Measurements from ENCODE around the gene MLPH. TPM values are rescaled to one million over a fixed set of nuclear protein-coding genes. Genes with fewer than 3 reads are reported as not detected.

MLPH gene
- total and polyA plus RNA-seq, 7 donors, result 0.91 to 7.8 (median 2.4) TPM

DNA sequence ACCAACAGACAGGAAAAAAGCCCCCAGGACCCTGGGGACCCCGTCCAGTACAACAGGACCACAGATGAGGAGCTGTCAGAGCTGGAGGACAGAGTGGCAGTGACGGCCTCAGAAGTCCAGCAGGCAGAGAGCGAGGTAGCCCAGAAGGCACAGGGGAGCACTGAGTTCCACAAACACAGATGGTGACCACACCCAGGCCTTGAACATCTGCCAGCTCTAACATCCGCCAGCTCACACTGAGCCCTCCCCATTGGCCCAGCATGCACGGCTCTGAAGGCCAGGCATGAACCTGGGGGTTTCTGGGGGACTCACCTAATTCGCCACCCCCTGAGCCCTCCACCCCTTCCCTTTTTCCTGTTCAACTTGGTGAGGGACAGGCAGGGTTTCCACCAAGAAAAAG is 53.8 kb downstream of the MLPH start:
- no peak overlapping the region for H3K27ac ChIP-seq
- TF ChIP-seq, protein P1, sequence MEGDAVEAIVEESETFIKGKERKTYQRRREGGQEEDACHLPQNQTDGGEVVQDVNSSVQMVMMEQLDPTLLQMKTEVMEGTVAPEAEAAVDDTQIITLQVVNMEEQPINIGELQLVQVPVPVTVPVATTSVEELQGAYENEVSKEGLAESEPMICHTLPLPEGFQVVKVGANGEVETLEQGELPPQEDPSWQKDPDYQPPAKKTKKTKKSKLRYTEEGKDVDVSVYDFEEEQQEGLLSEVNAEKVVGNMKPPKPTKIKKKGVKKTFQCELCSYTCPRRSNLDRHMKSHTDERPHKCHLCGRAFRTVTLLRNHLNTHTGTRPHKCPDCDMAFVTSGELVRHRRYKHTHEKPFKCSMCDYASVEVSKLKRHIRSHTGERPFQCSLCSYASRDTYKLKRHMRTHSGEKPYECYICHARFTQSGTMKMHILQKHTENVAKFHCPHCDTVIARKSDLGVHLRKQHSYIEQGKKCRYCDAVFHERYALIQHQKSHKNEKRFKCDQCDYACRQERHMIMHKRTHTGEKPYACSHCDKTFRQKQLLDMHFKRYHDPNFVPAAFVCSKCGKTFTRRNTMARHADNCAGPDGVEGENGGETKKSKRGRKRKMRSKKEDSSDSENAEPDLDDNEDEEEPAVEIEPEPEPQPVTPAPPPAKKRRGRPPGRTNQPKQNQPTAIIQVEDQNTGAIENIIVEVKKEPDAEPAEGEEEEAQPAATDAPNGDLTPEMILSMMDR (IDR thresholded peaks at IDR 0.05), result no peak
- DNase-seq, result peak; percentile 65 to 87
- no peaks in the 10 kb centered on the region for H3K27me3 ChIP-seq (ENCODE audit: insufficient read depth in 3 of 3, low read length in 2 of 3)
- no peaks in the 10 kb centered on the region for H3K9me3 ChIP-seq
- no peak overlapping the region for H3K4me3 ChIP-seq
- ATAC-seq, result peak in 3 of 4 donors; percentile 49 to 80 (median 59)
- H3K4me1 ChIP-seq, result no peaks in the 10 kb centered on the region
- intact Hi-C loops (cut with DNase I), result no loop called here
- 43 to 55% (median 51%) methylated on average over 6 of the region's 6 CpGs for WGBS, 3 donors
- no peaks in the 10 kb centered on the region for H3K36me3 ChIP-seq (ENCODE audit: insufficient read depth in 1 of 2, low read depth in 1 of 2)

DNA sequence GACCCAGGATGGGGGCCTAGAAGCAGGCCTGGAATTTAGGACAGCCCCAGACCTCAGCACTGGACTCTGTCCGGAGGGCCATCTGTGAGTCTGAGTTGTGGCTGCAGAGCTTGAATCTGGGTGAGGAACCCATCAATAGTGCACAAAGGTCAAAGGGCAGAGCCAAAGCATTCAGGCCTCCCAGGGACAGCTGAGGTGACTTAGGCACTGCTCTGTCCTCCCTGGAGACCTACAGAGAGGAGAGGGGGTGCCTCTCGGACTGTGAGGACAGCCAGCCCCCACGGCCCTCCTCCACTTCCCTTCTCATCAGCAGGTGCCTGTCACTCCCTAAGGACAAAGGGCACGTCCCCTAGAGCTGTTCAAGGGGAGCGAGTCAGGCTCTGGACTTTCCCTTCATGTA is 54.2 kb downstream of the MLPH start:
- H3K36me3 ChIP-seq (ENCODE audit: insufficient read depth in 1 of 2, low read depth in 1 of 2), result no peaks in the 10 kb centered on the region
- TF ChIP-seq, protein P1 (IDR thresholded peaks at IDR 0.05), result no peak
- no peaks in the 10 kb centered on the region for H3K9me3 ChIP-seq
- H3K27me3 ChIP-seq (ENCODE audit: insufficient read depth in 3 of 3, low read length in 2 of 3), result no peaks in the 10 kb centered on the region
- 71 to 81% (median 73%) methylated on average over 5 of the region's 5 CpGs for WGBS, 3 donors
- H3K4me1 ChIP-seq, result no peaks in the 10 kb centered on the region
- intact Hi-C loops (cut with DNase I), result no loop called here
- ATAC-seq (no peak), DNase-seq (no peak)
- no peak overlapping the region for H3K4me3 ChIP-seq
- H3K27ac ChIP-seq, result no peak overlapping the region

DNA sequence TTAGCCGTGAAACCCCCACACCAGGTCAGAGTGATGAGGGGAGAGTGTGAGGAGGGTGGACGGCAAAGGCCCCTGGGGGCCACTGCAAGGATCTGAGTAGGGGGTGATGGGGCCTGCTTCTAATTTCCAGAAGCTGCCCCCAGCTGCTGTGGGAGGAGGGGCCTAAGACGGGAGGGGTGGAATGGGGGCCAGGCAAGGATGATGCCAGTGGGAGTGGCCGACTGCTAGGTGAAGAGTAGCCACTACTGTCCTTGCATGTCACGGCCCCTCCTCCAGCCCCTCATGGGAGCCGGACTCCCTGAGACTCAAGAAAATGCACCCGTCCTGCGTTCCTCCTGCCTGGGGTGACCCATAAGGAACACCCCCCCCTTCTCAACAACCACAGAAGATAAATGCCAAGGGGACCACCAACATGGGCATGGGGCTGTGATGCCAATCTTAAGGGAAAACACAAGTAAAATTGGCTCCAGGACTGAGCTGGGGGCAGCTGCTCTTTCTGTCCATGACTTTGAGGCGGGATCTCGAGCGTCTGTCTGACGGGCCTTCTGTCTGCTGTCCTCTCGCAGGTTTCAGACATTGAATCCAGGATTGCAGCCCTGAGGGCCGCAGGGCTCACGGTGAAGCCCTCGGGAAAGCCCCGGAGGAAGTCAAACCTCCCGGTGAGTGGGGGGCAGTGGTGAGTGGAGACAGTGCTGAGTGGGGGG is 55.1 kb downstream of the MLPH start:
- Histone ChIP-seq H3K27me3 (ENCODE audit: insufficient read depth in 3 of 3, low read length in 2 of 3) (no peaks in the 10 kb centered on the region), H3K9me3 (no peaks in the 10 kb centered on the region), H3K36me3 (ENCODE audit: insufficient read depth in 1 of 2, low read depth in 1 of 2) (no peaks in the 10 kb centered on the region), H3K27ac (no peak overlapping the region), H3K4me3 (no peak overlapping the region), H3K4me1 (no peaks in the 10 kb centered on the region)
- 94% methylated on average over 18 of the region's 18 CpGs for WGBS, 3 donors
- ATAC-seq, result no peak
- TF ChIP-seq, protein P1 (IDR thresholded peaks at IDR 0.05), result no peak
- intact Hi-C loops (cut with DNase I), result no loop called here
- DNase-seq, result no peak

DNA sequence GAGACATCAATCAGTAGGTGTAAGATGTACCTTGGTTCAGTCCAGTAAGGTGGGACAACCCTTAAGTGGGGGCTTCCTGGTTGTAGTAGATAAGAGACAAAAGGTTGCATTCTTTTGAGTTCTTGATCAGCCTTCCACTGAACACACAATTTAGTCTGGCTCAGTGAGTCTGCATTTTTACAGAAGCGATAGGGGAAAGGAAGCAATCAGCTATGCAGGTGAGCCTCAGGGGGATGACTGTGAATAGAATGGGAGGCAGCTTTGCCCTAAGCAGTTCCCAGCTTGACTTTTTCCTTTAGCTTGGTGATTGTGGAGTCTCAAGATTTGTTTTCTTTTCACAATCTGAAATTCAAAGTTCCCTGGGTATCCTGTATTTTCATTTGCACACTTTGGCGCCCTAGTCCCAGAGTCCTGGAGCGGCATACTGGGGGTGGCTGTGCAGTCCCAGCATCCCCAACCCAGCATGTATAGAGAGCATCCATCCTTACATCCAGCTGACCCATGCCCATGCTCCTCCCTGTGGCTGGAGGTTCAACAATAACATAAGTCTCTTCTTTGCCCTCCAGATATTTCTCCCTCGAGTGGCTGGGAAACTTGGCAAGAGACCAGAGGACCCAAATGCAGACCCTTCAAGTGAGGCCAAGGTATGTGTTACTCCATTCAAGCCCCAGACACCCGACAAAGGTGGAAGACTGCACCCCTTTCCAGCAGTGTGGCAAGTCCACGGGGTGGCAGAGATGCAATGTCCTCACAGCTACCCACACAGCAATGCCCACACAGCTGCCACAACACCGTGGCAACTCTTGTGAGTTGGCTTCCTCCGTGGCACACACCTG is 59.2 kb downstream of the MLPH start:
- WGBS, 3 donors, result 73 to 77% (median 74%) methylated on average over 8 of the region's 8 CpGs
- no peaks in the 10 kb centered on the region for H3K9me3 ChIP-seq
- TF ChIP-seq, protein P1 (IDR thresholded peaks at IDR 0.05), result no peak
- no peak for ATAC-seq
- H3K4me1 ChIP-seq, result no peaks in the 10 kb centered on the region
- H3K4me3 ChIP-seq, result no peak overlapping the region
- no peaks in the 10 kb centered on the region for H3K36me3 ChIP-seq (ENCODE audit: insufficient read depth in 1 of 2, low read depth in 1 of 2)
- no peaks in the 10 kb centered on the region for H3K27me3 ChIP-seq (ENCODE audit: insufficient read depth in 3 of 3, low read length in 2 of 3)
- DNase-seq, result no peak
- intact Hi-C loops (cut with DNase I), result no loop called here
- H3K27ac ChIP-seq, result no peak overlapping the region

Data from psoas muscle (tissue), 8 donors.